ENCODE measurements around the gene TSPAN3.

Gene TSPAN3

DNA sequence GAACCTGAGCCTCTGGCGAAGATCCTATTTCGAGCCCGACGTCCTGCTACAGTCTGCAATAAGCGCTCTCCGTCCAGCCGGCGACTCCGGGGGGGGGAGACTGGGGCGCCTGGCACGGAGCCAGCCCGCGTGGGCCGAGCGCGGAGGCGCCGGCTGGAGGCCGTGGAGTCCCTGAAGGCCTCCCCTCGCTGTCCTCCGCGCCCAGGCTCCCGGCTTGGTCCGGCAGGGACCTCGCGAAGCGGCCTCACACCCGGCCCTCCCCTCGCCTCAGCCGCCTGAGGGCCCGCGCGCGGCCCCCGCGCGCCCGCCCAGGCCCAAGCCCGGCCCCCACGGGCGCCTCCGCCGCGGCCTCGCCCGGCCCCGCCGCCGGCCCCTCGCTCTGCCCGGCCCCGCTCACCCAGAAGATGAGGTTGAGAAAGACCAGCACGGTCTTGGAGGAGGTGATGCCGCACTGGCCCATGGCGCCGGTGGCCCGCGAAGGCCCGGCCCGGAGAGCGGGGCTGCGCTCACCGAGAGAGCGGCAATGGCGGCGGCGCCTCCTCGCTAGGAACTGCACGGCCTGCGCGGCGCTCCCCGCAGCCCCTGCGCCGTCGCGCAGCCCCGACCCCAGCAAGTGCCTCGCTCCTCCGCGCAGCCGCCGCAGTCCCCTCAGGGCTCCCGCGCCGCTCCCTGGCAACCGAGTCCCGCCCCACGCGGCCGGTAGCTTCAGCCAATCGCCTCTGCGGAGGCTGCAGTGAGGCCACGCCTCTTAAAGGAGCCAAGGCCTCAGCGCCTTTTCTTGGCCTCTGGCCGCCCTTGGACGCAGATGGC, at the start of gene TSPAN3:
Gene TSPAN3 (minus strand): TSS at position 615 of the 810 bp plus-strand sequence. CDS start 155 bp downstream, at position 460.
- DNase-seq (ENCODE audit: low read depth in 2 of 2, low spot score in 1 of 2) = peak; percentile 79 to 85

DNA sequence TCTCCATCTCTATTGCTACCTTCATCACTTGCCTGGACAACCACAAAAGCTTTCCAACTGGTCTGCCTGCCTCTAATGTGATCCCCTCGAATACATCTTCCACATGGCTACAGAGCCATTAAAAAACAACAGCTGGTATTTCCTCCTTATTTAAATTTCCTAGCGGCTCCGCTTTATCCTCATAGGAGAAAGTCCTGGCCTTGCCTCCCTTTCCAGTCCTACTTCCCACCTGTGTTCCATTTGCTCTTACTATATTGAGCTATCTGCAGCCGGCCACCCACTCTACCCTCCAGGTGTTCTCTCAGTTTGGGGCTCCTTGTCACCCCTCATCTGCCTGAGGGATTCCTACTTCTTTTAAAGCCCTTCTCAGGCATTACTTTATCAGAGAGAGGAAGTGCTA, 49.7 kb upstream of the TSPAN3 start:
- no peak for DNase-seq (ENCODE audit: low read depth in 2 of 2, low spot score in 1 of 2)

- DNase-seq (ENCODE audit: low read depth in 2 of 2, low spot score in 1 of 2) = no peak
Observed at GRCh38 chr15:77119446-77119845, 48.5 kb upstream of the TSPAN3 start.

DNA sequence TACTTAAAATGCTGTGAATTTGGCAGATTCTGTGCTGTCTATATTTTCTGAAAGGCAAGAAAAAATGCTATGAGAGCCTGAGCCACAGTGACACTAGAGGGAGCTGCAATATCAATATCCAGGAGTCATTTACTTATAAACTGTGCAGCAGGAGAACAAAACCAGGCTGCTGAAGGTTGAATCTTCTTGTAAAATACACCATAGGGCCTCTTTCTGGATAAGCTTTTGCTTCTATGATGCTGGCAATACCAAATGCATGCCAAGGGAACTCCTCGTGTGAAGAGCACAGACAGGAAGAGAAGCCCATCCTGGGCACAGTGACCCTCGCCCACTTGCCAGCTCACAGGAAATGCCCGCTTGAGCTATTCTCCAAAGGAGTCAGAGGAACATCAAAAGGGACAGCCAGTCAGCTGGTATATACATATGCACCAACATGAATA, 48.0 kb upstream of the TSPAN3 start:
- peak in 1 of 2 donors; percentile 6 for DNase-seq (ENCODE audit: low read depth in 2 of 2, low spot score in 1 of 2)

- no peak for DNase-seq (ENCODE audit: low read depth in 2 of 2, low spot score in 1 of 2)
Observed at GRCh38 chr15:77115179-77115578, 44.3 kb upstream of the TSPAN3 start.

DNA sequence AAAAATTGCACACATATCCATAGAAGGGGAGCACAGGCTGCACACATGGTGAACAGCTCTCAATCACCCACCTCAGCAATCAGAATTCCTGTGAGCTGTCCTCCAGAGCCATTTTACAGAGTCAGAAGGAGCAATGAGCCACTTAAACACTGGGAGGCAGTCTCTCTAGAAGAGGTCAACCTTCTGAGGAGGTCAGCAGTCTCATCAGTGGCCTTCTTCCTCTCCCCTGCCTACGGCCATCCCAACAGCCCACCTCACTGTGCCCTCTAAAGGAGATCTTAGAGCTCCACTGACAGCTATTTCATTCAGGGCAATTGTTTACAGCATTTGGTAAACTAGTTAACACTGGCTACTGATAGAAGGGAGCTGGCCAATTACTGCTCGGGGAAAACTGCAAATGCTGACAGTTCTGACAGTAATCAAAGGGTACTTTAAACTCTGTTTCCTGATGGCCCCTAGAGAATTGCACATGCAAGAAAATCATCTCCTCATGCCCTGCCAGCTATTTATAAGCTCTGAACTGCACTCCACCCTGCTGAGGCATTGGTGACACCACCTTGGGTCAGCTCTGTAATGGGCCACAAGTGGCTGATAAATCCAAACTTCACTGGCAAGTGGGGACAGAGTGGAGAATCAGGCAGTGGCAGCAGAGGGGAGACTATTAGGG, 42.1 kb upstream of the TSPAN3 start:
- no peak for DNase-seq (ENCODE audit: low read depth in 2 of 2, low spot score in 1 of 2)

GRCh38 chr15:77111789-77112188, 40.9 kb upstream of the TSPAN3 start:
- DNase-seq (ENCODE audit: low read depth in 2 of 2, low spot score in 1 of 2) = no peak

DNA sequence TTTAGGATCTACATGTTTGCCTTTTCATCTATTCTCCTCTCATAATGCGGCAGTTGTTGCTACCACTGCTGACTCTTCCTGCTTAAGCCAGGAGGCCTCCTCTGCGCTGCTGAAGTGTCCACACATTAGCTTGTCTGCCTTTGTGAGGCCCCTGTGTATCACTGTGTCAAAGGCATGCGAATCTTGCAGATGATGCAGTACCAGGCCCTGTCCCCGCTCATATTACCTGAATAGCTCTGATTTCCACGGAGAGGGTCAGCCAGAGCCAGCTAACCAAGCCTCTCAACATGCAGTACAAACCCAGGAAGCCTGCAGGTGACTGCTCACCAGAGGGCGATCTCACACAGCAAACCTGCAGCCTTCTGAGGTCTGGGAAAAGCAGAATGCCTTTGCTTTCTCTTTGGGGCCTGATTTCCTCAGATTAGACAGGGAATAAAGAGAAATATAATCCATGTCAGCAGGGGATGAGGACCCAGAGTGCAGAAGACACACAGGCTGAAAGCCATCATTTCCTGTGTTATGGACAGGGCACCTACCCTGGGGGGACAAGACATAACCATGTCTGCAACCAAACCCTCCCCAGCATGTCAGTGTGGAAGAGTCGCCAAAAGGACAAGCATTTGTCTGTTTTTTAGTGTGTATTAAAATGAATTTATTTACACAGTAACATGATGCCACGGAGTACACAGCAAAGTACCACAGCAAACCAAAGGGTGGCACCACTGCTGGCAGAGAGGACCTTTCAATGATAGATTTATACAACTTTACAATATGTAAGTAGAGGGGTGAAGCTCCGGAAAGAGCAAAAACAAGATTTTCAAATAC, 36.8 kb upstream of the TSPAN3 start:
- DNase-seq (ENCODE audit: low read depth in 2 of 2, low spot score in 1 of 2) = no peak

- no peak for DNase-seq (ENCODE audit: low read depth in 2 of 2, low spot score in 1 of 2)
Observed at GRCh38 chr15:77107068-77107467, 36.2 kb upstream of the TSPAN3 start.

- DNase-seq (ENCODE audit: low read depth in 2 of 2, low spot score in 1 of 2) = no peak
Observed at GRCh38 chr15:77104155-77104554, 33.2 kb upstream of the TSPAN3 start.

- no peak for DNase-seq (ENCODE audit: low read depth in 2 of 2, low spot score in 1 of 2)
Observed at GRCh38 chr15:77099741-77100463, 29.0 kb upstream of the TSPAN3 start.

DNA sequence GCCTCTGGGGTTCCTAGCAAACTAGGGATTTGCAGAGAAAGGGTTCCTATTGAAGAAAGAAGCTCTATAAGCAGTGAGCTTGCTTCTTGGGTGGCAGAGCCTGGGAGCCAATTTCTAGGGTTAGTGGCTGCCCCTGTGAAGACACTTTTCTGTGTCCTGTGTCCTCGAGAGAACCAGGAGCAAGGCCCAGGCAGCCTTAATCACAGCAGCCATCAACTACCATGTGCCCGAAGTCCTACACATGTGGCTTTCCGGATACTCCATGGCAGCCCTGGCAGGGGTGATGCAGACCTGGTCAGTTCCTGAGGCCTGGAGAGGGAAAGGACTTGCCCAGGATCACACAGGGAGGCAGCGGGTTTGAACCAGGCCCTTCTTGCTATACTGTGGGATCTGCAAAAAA, 27.7 kb upstream of the TSPAN3 start:
- no peak for DNase-seq (ENCODE audit: low read depth in 2 of 2, low spot score in 1 of 2)

- no peak for DNase-seq (ENCODE audit: low read depth in 2 of 2, low spot score in 1 of 2)
Observed at GRCh38 chr15:77097921-77098320, 27.0 kb upstream of the TSPAN3 start.

DNA sequence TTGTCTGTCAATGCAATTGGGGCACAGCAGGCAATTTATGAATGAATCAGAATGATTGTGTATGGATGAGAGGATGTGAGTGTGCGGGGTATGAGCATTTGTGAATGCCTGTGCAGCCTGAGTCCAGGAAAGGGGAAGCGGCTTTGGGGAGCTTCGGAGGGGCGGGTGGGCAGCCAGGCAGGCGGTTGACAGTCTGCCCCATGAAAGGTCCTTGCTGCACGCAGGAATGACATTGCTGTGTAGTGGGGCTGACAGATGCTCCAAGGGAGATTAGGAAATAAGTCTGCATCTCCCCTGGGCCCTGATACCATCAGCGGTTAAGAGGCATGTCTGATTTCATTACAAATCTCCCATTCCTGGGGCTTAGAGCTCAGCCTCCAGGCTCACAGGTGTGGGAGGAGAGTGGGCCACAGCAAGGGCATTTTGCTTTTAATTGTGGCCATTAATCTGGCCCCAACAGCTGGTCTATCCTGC, 26.4 kb upstream of the TSPAN3 start:
- DNase-seq (ENCODE audit: low read depth in 2 of 2, low spot score in 1 of 2) = no peak

GRCh38 chr15:77096541-77096940, 25.6 kb upstream of the TSPAN3 start:
- DNase-seq (ENCODE audit: low read depth in 2 of 2, low spot score in 1 of 2) = no peak

- DNase-seq (ENCODE audit: low read depth in 2 of 2, low spot score in 1 of 2) = no peak
Observed at GRCh38 chr15:77096138-77096537, 25.2 kb upstream of the TSPAN3 start.

- no peak for DNase-seq (ENCODE audit: low read depth in 2 of 2, low spot score in 1 of 2)
Observed at GRCh38 chr15:77094397-77095030, 23.6 kb upstream of the TSPAN3 start.

DNA sequence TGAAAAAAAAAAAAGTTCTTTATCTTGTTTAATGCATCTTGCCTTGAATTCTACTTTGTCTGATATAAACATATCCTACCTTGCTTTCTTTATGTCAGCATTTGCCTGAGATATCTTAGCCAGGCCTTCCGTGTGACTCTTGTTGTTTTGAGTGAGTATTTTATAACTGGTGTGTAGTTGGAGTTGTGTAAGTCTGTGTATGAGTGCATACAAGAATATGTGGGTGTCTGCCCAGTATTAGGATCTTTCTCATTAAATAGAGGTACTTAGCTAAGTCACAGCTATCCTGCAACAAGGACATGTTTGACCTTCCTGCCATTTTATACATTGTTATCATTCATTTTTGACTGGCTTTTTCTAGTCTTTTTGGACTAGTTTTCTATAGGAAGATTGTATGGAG, 22.5 kb upstream of the TSPAN3 start:
- no peak for DNase-seq (ENCODE audit: low read depth in 2 of 2, low spot score in 1 of 2)

DNA sequence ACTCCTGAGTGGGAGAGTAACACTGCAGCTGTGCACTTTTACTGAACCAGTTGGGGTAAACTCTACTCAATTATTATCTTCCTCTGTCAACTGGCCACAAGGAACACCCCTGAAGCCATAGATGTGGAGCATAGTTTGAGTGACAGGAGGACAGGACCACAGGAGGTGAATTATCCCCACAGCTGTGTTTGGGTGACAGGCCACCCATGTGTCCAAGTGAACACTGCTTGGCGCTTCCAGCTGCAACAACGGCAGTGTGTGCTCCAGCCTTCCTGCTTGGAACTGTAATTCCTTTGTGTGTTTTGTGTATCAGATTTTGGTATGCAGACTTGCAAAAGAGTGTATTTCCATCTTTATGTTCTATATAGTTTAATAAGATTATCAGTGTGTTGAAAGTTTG, 20.2 kb upstream of the TSPAN3 start:
- no peak for DNase-seq (ENCODE audit: low read depth in 2 of 2, low spot score in 1 of 2)

DNA sequence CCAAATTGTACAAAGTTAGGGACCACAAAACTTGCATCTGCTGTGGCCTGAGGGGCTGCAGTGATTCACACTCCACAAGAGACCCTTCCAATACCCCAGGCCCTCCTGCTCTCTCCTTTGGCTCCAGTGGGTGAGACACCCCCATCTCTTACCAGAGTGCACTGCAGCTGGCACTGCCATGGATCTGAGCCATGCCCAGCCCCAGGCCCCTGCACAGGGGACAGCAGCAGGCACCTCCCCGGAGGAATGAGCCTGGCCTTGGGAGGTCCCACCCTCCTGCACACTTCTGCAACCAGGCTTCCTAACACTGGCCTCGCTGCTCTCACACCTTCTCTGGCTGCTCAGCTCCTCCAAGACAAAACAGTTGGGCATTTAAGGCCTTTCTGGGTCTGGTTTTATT, 16.3 kb upstream of the TSPAN3 start:
- no peak for DNase-seq (ENCODE audit: low read depth in 2 of 2, low spot score in 1 of 2)
